ENCODE data around the gene DDOST. TPM values are rescaled to one million over a fixed set of nuclear protein-coding genes. Genes with fewer than 3 reads are reported as not detected.

Gene DDOST
- total RNA-seq (2022; extraction: Qiagen RNA extraction; ENCODE audit: low read depth), result 159 to 213 TPM (median 204 TPM) in 5 replicates

DNA sequence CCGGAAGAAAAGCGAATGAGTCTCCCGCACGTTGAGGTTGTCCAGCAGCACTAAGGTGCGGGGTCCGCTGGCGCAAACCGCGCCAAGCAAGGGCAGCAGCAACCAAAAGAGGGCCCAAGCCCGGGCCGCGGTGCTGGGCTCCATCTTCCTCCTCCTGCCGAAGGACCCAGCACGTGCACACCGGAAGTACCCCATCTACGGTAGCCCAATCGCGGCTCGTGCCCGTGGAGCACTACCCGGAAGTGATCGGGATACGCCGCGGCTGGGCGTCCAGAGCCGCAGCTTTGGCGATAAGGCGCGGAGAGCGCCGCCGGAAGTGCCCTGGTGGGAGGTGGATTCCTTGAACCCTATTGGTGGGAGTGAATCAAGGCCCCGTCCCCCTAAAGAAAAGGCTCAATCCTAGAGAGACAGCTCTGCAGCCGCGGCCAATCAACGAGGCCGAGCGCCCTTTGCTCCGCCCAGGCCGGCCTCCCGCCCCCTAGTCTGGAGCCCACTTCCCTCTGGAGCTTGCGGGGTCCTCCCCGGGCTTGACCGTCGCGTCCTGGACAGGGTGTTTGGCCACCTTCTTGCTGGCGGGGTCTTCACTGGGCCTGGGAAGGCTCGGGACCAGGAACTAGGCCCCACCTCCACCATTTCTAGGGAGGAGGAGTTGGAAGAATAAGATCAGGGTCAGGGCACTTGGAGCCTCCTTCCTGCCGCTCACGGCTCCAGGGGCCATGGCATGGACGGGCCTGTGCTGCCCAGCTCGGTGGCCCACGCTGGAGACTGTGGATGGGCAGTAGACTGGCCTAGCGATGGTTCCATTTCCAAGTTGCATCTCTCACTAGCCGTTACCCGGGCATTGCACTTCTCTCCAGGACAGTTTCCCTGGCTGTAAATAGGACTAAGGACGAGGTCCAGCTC lies at the start of gene DDOST:
Gene DDOST, minus strand, starts transcription at position 163 of the 903 bp plus-strand sequence. Its CDS starts 19 bp downstream, at position 144.

DNA sequence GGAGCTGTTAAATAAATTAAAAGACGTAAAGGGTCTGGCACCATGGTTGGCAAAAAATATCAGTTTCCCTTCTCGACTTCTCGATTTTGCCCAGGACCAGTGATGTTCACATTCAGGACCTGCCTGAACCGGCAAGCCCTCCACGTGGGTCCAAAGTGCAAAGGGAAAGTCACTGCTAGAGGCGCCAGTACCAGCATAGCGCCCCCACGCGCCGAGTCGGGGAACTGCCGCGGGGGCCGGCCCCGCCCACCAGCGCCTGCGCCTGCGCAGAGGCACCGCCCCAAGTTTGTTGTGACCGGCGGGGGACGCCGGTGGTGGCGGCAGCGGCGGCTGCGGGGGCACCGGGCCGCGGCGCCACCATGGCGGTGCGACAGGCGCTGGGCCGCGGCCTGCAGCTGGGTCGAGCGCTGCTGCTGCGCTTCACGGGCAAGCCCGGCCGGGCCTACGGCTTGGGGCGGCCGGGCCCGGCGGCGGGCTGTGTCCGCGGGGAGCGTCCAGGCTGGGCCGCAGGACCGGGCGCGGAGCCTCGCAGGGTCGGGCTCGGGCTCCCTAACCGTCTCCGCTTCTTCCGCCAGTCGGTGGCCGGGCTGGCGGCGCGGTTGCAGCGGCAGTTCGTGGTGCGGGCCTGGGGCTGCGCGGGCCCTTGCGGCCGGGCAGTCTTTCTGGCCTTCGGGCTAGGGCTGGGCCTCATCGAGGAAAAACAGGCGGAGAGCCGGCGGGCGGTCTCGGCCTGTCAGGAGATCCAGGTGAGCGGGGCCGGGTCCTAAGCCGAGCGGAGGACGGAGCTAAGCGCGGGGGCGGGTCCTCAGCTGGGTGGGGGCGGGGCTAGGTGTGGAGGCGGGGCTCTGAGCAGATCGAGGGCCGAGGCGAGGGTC lies 27.7 kb downstream of the DDOST start, which contains the start of gene PINK1:
Gene PINK1, plus strand, starts transcription at position 269 of the 875 bp plus-strand sequence. Its CDS starts 91 bp downstream, at position 360.

Other genes with a start within 250 kb of the DDOST start
- 35.3 to 76.5 TPM (median 64.3 TPM) in 5 replicates for gene CAMK2N1, start 175.2 kb downstream of the DDOST start, total RNA-seq (2022; extraction: Qiagen RNA extraction; ENCODE audit: low read depth)
- gene MUL1, start 153.2 kb downstream of the DDOST start, total RNA-seq (2022; extraction: Qiagen RNA extraction; ENCODE audit: low read depth), result 29.8 to 44.9 TPM (median 41.9 TPM) in 5 replicates
- gene FAM43B, start 108.8 kb downstream of the DDOST start, total RNA-seq (2022; extraction: Qiagen RNA extraction; ENCODE audit: low read depth), result 2.3 to 6.5 TPM (median 4.9 TPM) in 5 replicates
- gene CDA, start 72.3 kb downstream of the DDOST start, total RNA-seq (2022; extraction: Qiagen RNA extraction; ENCODE audit: low read depth), result 29.6 to 46.1 TPM (median 35.1 TPM) in 5 replicates
- 21.9 to 42.7 TPM (median 37.3 TPM) in 5 replicates for gene PINK1, start 27.9 kb downstream of the DDOST start, total RNA-seq (2022; extraction: Qiagen RNA extraction; ENCODE audit: low read depth)
- gene KIF17, start 56.6 kb upstream of the DDOST start, total RNA-seq (2022; extraction: Qiagen RNA extraction; ENCODE audit: low read depth), result 1.4 to 2.5 TPM (median 2.0 TPM) in 5 replicates
- 12.2 to 17.6 TPM (median 14.5 TPM) in 5 replicates for gene SH2D5, start 71.3 kb upstream of the DDOST start, total RNA-seq (2022; extraction: Qiagen RNA extraction; ENCODE audit: low read depth)
- gene HP1BP3, start 125.9 kb upstream of the DDOST start, total RNA-seq (2022; extraction: Qiagen RNA extraction; ENCODE audit: low read depth), result 104 to 163 TPM (median 119 TPM) in 5 replicates

All from A549 treated with ZK216348 at 1 μM for 4 hours (cell line).